Kidney epithelial cell (primary cell): Measurements from ENCODE around the gene IMMP2L. TPM values are rescaled to one million over a fixed set of nuclear protein-coding genes. Genes with fewer than 3 reads are reported as not detected.

Experiments used
- DNase-seq: peaks from one replicate; pipeline ENCODE4 v3.0.0-alpha.2; 2010; ENCODE audit warnings: low read depth
- H3K27me3 ChIP-seq: 2 replicates; pipeline ENCODE4 v1.6.0; 2011; ENCODE audit warnings: low read length; ENCODE audit not compliant: control insufficient read depth, insufficient read depth
- H3K36me3 ChIP-seq: 2 replicates; pipeline ENCODE4 v1.5.1; 2011; ENCODE audit warnings: low read length; ENCODE audit not compliant: control insufficient read depth, insufficient read depth
- H3K4me3 ChIP-seq: 2 replicates; pipeline ENCODE4 v1.5.1; 2011; ENCODE audit warnings: low read depth, mild to moderate bottlenecking, control low read depth, low read length
- CTCF ChIP-seq: IDR thresholded peaks from 2 replicates; pipeline ENCODE4 v1.5.1; 2011; ENCODE audit warnings: mild to moderate bottlenecking, moderate library complexity, low read length, control low read depth, inconsistent platforms; ENCODE audit not compliant: insufficient read depth, poor library complexity, severe bottlenecking
- total RNA-seq: library from RNA; depleted of rRNA; stranded (reverse); fragments of >200 nt; gene quantifications from 2 replicates; pipeline ENCODE4 v1.2.3, GENCODE V29; 2015

The IMMP2L gene
- total RNA-seq, 1 donor from 2014 or later = 30.8 TPM

GRCh38 chr7:110850224-110850623, 712.1 kb downstream of the IMMP2L start:
- no peak for DNase-seq
- no peak overlapping the region for H3K4me3 ChIP-seq
- TF ChIP-seq CTCF = no peak
- H3K36me3 ChIP-seq = no peaks in the 10 kb centered on the region
- H3K27me3 ChIP-seq = no peaks in the 10 kb centered on the region

GRCh38 chr7:110842796-110843195, 719.5 kb downstream of the IMMP2L start:
- TF ChIP-seq CTCF = no peak
- DNase-seq = no peak

GRCh38 chr7:110841840-110842545, 720.3 kb downstream of the IMMP2L start:
- H3K36me3 ChIP-seq = no peaks in the 10 kb centered on the region
- no peak overlapping the region for H3K4me3 ChIP-seq
- DNase-seq = no peak
- TF ChIP-seq CTCF = no peak
- no peaks in the 10 kb centered on the region for H3K27me3 ChIP-seq

More at GRCh38 chr7:110842796-110843195, 719.5 kb downstream of the IMMP2L start:
- H3K4me3 ChIP-seq = no peak overlapping the region
- no peaks in the 10 kb centered on the region for H3K36me3 ChIP-seq
- H3K27me3 ChIP-seq = no peaks in the 10 kb centered on the region

- Histone ChIP-seq H3K4me3 (no peak overlapping the region), H3K27me3 (no peaks in the 10 kb centered on the region), H3K36me3 (no peaks in the 10 kb centered on the region)
- TF ChIP-seq CTCF = no peak
- DNase-seq = no peak
Observed at GRCh38 chr7:110839866-110840265, 722.4 kb downstream of the IMMP2L start.

- no peak overlapping the region for H3K4me3 ChIP-seq
- H3K36me3 ChIP-seq = no peaks in the 10 kb centered on the region
- no peaks in the 10 kb centered on the region for H3K27me3 ChIP-seq
- no peak for TF ChIP-seq CTCF
- no peak for DNase-seq
Observed at GRCh38 chr7:110835849-110836248, 726.4 kb downstream of the IMMP2L start.

- Histone ChIP-seq H3K36me3 (no peaks in the 10 kb centered on the region), H3K4me3 (no peak overlapping the region), H3K27me3 (no peaks in the 10 kb centered on the region)
- TF ChIP-seq CTCF = no peak
- no peak for DNase-seq
Observed at GRCh38 chr7:110835218-110835617, 727.1 kb downstream of the IMMP2L start.
